Measurements from ENCODE around the gene UTS2R.

The UTS2R gene

GRCh38 chr17:82351713-82352488 lies 19.7 kb upstream of the UTS2R start:
- DNase-seq (ENCODE audit: low spot score) = peak; percentile 91
- peak; percentile 78 for TF ChIP-seq CTCF (IDR thresholded peaks at IDR 0.05; ENCODE audit: extremely low read depth, missing control alignments)

- TF ChIP-seq CTCF (IDR thresholded peaks at IDR 0.05; ENCODE audit: extremely low read depth, missing control alignments) = no peak
- DNase-seq (ENCODE audit: low spot score) = no peak
These were observed 18.1 kb upstream of the UTS2R start for GRCh38 chr17:82353484-82353883.

- no peak for TF ChIP-seq CTCF (IDR thresholded peaks at IDR 0.05; ENCODE audit: extremely low read depth, missing control alignments)
- no peak for DNase-seq (ENCODE audit: low spot score)
These were observed 16.7 kb upstream of the UTS2R start for GRCh38 chr17:82354804-82355308.

- no peak for DNase-seq (ENCODE audit: low spot score)
- TF ChIP-seq CTCF (IDR thresholded peaks at IDR 0.05; ENCODE audit: extremely low read depth, missing control alignments) = no peak
These were observed 15.7 kb upstream of the UTS2R start for GRCh38 chr17:82355770-82356427.

GRCh38 chr17:82356845-82357355 lies 14.7 kb upstream of the UTS2R start:
- no peak for TF ChIP-seq CTCF (IDR thresholded peaks at IDR 0.05; ENCODE audit: extremely low read depth, missing control alignments)
- DNase-seq (ENCODE audit: low spot score) = no peak

GRCh38 chr17:82357394-82357793 lies 14.2 kb upstream of the UTS2R start:
- DNase-seq (ENCODE audit: low spot score) = no peak
- no peak for TF ChIP-seq CTCF (IDR thresholded peaks at IDR 0.05; ENCODE audit: extremely low read depth, missing control alignments)
